Gastroesophageal sphincter (tissue), 4 donors: ENCODE data around the gene DPEP1. TPM values are rescaled to one million over a fixed set of nuclear protein-coding genes. Genes with fewer than 3 reads are reported as not detected.
"Not testable (repeated sequence)": the region's sequence is repeated elsewhere in the genome, so short reads cannot be mapped to it uniquely, and the experiment has no call there.

Experiments used
- ATAC-seq: fragments of 150-250 bp; one replicate; pipeline ENCODE4 v1.9.1; 2016; ENCODE audit warnings: mild to moderate bottlenecking, moderate library complexity
- H3K27ac ChIP-seq, 4 donors: fragments of 200-600 bp; sonication (generic) in 3 of 4; 1 replicate in 3 of 4; 2 replicates in 1 of 4; pipeline ENCODE4 v1.5.1; 2016 to 2019
- H3K27me3 ChIP-seq: fragments of 200-600 bp; sonication (generic); one replicate; pipeline ENCODE4 v1.5.1; 2019
- H3K36me3 ChIP-seq, 2 donors: fragments of 200-600 bp; sonication (generic); one replicate each; pipeline ENCODE4 v1.5.1; 2019; ENCODE audit warnings: control low read depth in 1 of 2
- H3K4me1 ChIP-seq, 3 donors: fragments of 200-600 bp; sonication (generic); 1 replicate in 2 of 3; 2 replicates in 1 of 3; pipeline ENCODE4 v1.5.1; 2016 to 2019; ENCODE audit warnings: control low read depth in 2 of 3
- H3K4me3 ChIP-seq, 2 donors: fragments of 200-600 bp; sonication (generic); one replicate each; pipeline ENCODE4 v1.5.1; 2019; ENCODE audit warnings: mild to moderate bottlenecking in 1 of 2, moderate library complexity in 1 of 2
- H3K9me3 ChIP-seq, 3 donors: fragments of 200-600 bp; sonication (generic); one replicate each; pipeline ENCODE4 v1.5.1; 2017 to 2019; ENCODE audit warnings: control low read depth in 2 of 3
- CTCF ChIP-seq, 4 experiments: fragments of 200-600 bp in 2 of 4; fragments of 450-650 bp in 2 of 4; sonication (generic) in 1 of 4; IDR thresholded peaks; one replicate each; pipeline ENCODE4 v1.5.1; 2017 to 2019; ENCODE audit warnings: antibody characterized with exemption in 4 of 4, mild to moderate bottlenecking in 2 of 4, moderate library complexity in 2 of 4
- EP300 ChIP-seq: sonication (generic); formaldehyde crosslinking; IDR thresholded peaks from one replicate; pipeline ENCODE4 v1.6.1; 2017; ENCODE audit warnings: antibody characterized with exemption, mild to moderate bottlenecking
- POLR2A ChIP-seq, 2 donors: fragments of 450-650 bp; IDR thresholded peaks; one replicate each; pipeline ENCODE4 v1.6.1; 2017; ENCODE audit warnings: antibody characterized with exemption in 2 of 2, mild to moderate bottlenecking in 2 of 2, moderate library complexity in 1 of 2
- POLR2AphosphoS5 ChIP-seq: sonication (generic); formaldehyde crosslinking; IDR thresholded peaks from one replicate; pipeline ENCODE4 v1.6.1; 2017; ENCODE audit warnings: antibody characterized with exemption
- WGBS, 2 donors: methylation state at CpG; one replicate each; pipeline ENCODE4 v1.1.5; 2018; ENCODE audit warnings: low coverage in 1 of 2; 5-methylcytosine and 5-hydroxymethylcytosine counted together
- total RNA-seq, 4 donors: library from RNA; depleted of rRNA; stranded (reverse); fragments of >200 nt; gene quantifications; one replicate each; pipeline ENCODE4 v1.1.0, GENCODE V29; 2016

DPEP1 gene
- total RNA-seq, 4 donors from 2014 or later = 0.54 TPM; not detected in 3

- H3K4me1 ChIP-seq = peaks cover 0 to 36% (median 18%) of the 10 kb centered on the region in 3 donors
- ATAC-seq = no peak
- WGBS, 2 donors = 75 to 80% methylated on average over 4 to 13 of the region's 30 CpGs
These were observed 45.5 kb upstream of the DPEP1 start for GRCh38 chr16:89567656-89568594.

GRCh38 chr16:89569506-89570341 is 43.7 kb upstream of the DPEP1 start:
- H3K9me3 ChIP-seq = no peaks in the 10 kb centered on the region
- TF ChIP-seq POLR2AphosphoS5 = no peak
- no peak for TF ChIP-seq CTCF (IDR thresholded peaks at IDR 0.05)
- TF ChIP-seq POLR2A (IDR thresholded peaks at IDR 0.05) = no peak
- H3K4me3 ChIP-seq = no peak overlapping the region
- 93% methylated on average over 3 of the region's 23 CpGs; no CpG with 5 or more reads in 1 of the 2 donors for WGBS, 2 donors
- H3K27ac ChIP-seq = no peak overlapping the region
- H3K4me1 ChIP-seq = peaks cover 0 to 24% (median 20%) of the 10 kb centered on the region in 3 donors
- no peak for ATAC-seq
- peaks cover 68% of the 10 kb centered on the region for H3K27me3 ChIP-seq
- H3K36me3 ChIP-seq = peaks cover 0 to 3% of the 10 kb centered on the region in 2 donors

More at GRCh38 chr16:89567656-89568594, 45.5 kb upstream of the DPEP1 start:
- TF ChIP-seq EP300 (no peak), POLR2A (IDR thresholded peaks at IDR 0.05) (no peak), POLR2AphosphoS5 (no peak), CTCF (IDR thresholded peaks at IDR 0.05) (no peak)
- peaks cover 50% of the 10 kb centered on the region for H3K27me3 ChIP-seq
- H3K4me3 ChIP-seq = no peak overlapping the region
- H3K36me3 ChIP-seq = peaks cover 0 to 21% of the 10 kb centered on the region in 2 donors
- H3K9me3 ChIP-seq = no peaks in the 10 kb centered on the region
- H3K27ac ChIP-seq = no peak overlapping the region

GRCh38 chr16:89570342-89570923 is 43.0 kb upstream of the DPEP1 start:
- TF ChIP-seq EP300 = no peak
- TF ChIP-seq POLR2AphosphoS5 = no peak
- no peak for TF ChIP-seq POLR2A (IDR thresholded peaks at IDR 0.05)
- no peak for TF ChIP-seq CTCF (IDR thresholded peaks at IDR 0.05)
- 96% methylated on average over 7 of the region's 30 CpGs; no CpG with 5 or more reads in 1 of the 2 donors for WGBS, 2 donors
- Histone ChIP-seq H3K27ac (no peak overlapping the region), H3K27me3 (peaks cover 75% of the 10 kb centered on the region), H3K9me3 (no peaks in the 10 kb centered on the region), H3K36me3 (no peaks in the 10 kb centered on the region), H3K4me1 (peaks cover 0 to 24% (median 20%) of the 10 kb centered on the region in 3 donors), H3K4me3 (no peak overlapping the region)
- ATAC-seq = no peak

- peaks cover 0 to 24% (median 17%) of the 10 kb centered on the region in 3 donors for H3K4me1 ChIP-seq
- H3K36me3 ChIP-seq, H3K9me3 ChIP-seq, H3K27ac ChIP-seq, H3K4me3 ChIP-seq, ATAC-seq: not testable (repeated sequence)
- 87 to 89% methylated on average over 3 to 17 of the region's 36 CpGs for WGBS, 2 donors
- H3K27me3 ChIP-seq = peaks cover 82% of the 10 kb centered on the region
These were observed 42.4 kb upstream of the DPEP1 start for GRCh38 chr16:89570983-89571598.
